GM21447 (cell line): ENCODE results near the gene ZNF175.
A peak's percentile ranks its signal among the peaks of the same experiment; 100 is the strongest.

ENCODE experiments used
- ATAC-seq: cut with Tn5 transposase; IDR thresholded peaks from one replicate; pipeline ENCODE4 v1.9.1; 2021; ENCODE audit not compliant: unreplicated experiment

ZNF175 gene

DNA sequence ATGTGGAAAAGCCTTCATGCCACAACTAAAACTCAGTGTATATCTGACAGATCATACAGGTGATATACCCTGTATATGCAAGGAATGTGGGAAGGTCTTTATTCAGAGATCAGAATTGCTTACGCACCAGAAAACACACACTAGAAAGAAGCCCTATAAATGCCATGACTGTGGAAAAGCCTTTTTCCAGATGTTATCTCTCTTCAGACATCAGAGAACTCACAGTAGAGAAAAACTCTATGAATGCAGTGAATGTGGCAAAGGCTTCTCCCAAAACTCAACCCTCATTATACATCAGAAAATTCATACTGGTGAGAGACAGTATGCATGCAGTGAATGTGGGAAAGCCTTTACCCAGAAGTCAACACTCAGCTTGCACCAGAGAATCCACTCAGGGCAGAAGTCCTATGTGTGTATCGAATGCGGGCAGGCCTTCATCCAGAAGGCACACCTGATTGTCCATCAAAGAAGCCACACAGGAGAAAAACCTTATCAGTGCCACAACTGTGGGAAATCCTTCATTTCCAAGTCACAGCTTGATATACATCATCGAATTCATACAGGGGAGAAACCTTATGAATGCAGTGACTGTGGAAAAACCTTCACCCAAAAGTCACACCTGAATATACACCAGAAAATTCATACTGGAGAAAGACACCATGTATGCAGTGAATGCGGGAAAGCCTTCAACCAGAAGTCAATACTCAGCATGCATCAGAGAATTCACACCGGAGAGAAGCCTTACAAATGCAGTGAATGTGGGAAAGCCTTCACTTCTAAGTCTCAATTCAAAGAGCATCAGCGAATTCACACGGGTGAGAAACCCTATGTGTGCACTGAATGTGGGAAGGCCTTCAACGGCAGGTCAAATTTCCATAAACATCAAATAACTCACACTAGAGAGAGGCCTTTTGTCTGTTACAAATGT lies 16.4 kb downstream of the ZNF175 start:
- ATAC-seq = no peak

DNA sequence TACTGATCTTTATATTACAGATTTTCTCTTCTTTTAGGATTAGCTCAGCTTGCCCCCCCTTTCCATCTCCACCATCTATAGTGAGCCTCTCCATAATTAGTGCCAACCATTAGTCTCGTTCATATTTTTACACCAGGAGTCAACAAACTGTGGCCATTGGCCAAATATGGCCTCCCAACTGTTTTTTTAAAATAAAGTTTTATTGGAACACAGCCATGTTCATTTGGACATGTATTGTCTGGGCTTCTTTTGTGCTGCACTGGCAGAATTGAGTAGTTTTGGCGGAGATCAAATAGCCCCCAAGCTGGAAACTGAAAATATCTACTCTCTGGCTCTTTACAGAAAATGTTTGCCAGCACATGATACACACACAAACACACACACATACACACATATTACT lies 18.4 kb downstream of the ZNF175 start:
- no peak for ATAC-seq

DNA sequence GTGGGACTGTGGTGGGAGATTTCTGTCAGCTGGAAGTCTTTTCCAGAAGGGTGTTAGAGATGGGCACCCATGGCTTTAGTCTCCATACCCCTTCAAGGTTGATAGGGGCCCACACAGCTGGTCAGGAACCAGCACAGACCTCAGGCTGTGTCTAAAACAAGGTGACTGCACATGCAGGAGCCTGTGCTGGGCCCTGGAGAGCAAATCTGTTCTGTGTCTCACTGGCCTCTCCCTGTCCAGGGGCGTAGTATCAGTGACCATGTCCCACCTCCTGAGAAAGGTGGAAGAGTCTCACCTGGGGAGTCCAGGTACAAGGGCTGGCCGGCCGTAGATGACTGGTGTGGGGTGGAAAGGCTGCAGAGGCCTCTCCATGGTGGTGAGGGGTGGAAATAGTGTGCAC lies 19.4 kb downstream of the ZNF175 start:
- no peak for ATAC-seq

DNA sequence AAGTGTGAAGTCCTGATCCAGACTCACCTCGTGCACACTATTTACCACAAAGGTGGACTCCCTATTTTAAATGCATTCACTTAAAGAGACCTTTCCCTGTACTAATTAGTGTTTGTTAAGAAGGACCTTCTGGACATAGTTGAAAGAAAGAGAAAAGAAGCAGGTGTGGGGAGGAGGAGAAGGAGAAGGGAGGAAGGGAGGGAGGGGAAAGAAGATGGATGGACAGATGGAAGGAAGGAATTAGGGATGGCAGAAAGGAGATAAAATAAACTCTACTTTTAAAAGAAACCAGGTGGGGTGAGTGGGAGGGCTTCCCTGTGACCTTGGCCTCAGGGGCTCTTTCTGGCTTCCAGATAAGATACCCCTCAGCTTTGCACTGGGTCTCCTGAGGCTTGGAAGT lies 21.4 kb downstream of the ZNF175 start:
- ATAC-seq = no peak

DNA sequence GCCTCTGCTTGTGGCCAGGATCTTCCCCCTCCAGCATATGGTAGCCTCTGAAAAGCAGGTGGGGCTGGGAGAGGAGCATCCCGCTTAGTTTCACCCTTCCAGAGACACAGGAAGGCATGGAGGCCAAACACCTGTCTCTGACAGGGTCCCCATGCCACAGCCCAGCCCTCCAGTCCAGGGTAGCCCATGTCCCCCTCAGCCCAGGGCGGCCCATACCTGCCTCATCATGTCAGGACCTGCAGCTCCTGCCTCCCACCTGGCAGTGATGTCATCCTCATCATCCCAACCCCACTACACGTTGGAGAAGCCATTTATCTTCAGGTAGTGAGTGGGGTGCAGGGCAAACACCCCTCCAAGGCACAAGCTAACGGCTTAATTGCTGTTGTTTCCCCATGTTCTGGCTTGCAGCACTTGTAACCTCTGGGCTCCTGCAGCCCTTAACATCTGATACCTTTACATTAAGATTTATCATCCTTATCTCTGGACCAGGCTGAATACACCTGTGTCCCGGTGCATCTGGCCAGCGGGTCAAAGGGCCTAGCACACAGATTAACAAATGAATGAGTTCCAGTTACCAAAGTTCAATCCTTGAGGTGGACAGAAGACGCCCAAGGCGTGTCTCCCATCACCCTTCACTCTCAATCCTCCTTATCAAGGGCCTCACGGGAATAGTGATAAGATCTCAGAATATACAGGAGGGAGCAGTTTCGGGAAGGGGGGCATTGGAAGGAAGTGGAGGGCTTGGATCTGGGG lies 22.2 kb downstream of the ZNF175 start:
- ATAC-seq = no peak

DNA sequence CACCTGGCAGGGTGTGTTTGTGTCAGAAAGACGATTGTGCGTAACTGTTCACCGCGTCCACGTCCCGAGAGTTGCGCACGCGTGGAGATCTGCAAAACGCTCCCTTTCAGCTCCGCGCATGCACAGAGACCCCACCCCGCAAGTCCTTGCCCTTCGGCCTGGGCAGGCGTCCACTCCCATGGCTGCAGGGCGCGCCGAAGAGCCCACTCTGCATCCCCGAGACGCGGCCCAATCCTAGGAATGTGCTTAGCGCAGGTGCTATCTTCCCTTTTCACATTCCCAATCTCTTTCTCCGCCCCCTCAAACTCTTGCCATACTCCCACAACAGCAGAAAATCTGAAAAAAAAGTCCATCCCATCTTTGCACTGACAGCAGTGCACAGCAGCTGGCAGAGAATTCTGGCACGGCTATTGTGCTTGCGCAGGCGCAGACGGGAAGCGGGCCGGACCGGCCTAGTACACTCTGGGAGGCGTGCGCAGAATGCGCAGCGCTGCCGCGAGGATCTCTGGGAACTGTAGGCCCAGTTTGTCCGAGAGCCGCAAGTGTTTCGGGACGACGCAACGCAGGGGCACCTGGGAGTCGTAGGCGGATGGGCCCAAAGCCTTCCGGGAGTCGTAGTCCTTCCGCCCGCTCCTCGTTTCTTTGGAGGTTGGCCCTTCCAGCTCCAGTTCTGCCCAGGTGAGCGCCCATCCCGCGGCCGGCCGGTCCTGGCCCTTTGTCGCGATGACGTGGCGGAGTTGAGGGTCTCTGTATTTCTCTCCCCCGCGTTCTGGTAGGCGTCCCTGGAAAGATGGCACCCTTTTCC lies 23.1 kb downstream of the ZNF175 start:
- peak; percentile 95 for ATAC-seq

DNA sequence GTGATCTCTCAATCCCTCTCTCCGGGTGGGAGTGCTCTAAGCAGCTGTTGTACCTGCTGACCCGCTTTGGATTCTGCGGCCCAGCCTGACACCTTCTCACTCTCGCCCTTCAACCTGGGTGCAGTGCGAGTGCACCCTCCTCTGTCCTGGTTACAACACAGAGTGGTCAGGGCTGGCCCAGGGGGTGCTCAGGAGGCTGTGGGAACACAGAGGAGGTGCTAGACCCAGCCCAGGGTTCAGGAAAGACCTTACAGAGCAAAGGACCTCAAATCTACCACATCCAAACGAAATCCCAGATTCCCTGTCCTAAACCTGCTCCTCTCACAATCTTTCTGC lies 23.7 kb downstream of the ZNF175 start:
- ATAC-seq = peak; percentile 18

DNA sequence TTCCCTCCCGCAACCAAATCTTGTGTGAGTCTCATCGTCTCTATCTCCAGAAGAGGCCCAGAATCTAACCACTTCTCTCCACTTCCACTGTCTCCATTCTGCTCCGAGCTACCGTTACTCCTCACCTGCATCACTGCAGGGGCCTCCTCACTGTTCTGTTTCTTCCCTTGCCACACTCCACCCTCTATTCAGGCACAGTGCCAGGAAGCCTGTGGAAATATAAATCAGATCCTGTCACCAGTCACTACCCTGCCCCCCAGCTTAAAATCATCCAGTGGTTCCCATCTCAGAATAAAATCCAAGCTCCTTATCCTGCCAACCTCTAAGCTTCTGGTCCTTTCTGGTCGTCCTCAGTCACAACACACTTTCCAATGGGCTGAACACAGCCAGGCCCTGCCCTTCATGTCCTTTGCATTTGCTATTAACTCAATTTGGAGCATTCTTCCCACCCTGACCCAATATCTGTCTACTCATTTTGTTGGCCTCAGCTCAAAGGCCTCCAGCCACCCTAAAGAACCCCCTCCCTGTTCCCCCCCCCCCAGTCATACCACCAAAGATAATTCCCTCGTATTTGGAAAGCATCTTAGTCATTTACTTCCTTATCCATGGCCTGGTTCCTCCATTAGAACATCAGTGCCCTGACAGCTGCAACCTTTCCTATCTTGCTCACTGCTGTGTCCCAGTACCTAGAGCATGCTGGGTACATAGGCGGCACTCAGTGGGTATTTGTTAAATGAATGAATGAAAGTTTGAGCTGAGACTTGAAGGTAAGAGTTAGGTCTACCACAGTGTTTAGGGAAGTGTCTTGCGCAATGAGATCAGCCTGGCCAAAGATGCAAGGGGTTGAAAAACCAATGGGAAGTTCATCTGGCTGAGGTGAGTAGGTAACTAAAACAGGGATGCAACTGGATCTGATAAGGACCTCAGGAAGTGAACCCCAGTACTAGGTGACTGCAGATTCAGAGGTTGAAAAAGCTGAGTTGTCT lies 24.4 kb downstream of the ZNF175 start:
- ATAC-seq = no peak

DNA sequence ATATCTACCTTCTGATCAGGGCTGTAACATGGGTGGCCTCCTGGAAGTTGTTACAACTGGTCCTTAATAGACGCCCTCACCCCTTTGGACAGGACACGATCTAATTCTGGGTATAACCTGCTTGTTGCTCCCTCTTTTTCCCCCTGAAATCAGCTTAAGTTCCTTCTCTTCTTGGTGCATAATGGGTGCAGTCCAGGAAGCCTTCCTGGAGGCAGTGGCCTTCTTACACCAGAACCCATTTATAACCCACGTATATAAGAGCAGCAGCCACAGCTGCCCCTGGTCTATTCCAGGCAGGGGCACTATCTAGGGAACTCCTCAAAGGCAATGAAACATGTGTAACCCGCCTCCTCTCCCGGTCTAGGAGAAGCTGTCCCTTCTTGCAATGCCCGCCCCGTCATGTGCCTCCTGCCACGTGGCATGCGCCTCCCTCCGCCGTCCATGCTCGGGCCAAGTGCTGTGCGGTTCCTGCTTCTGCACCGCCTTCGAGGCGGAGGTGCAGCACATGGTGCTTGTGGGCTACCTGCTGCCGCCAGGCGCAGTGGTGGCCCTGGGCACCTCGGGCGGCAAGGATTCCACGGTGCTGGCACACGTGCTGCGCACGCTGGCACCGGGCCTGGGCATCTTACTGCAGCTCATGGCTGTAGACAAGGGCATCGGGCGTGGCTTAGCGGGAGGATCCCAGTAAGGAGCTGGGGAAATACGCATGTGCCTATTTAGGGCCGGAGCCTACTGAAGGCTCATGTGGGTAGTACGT lies 27.3 kb downstream of the ZNF175 start:
- ATAC-seq = no peak

DNA sequence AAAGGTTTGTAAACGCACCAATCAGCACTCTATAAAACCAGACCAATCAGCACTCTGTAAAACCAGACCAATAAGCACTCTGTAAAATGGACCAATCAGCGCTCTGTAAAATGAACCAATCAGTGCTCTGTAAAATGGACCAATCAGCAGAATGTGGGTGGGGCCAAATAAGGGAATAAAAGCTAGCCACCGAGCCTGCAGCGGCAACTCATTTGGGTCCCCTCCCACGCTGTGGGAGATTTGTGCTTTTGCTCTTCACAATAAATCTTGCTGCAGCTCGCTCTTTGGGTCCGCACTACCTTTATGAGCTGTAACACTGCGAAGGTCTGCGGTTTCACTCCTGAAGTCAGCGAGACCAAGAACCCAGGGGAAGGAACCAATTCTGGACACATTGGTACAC lies 28.0 kb downstream of the ZNF175 start:
- no peak for ATAC-seq

DNA sequence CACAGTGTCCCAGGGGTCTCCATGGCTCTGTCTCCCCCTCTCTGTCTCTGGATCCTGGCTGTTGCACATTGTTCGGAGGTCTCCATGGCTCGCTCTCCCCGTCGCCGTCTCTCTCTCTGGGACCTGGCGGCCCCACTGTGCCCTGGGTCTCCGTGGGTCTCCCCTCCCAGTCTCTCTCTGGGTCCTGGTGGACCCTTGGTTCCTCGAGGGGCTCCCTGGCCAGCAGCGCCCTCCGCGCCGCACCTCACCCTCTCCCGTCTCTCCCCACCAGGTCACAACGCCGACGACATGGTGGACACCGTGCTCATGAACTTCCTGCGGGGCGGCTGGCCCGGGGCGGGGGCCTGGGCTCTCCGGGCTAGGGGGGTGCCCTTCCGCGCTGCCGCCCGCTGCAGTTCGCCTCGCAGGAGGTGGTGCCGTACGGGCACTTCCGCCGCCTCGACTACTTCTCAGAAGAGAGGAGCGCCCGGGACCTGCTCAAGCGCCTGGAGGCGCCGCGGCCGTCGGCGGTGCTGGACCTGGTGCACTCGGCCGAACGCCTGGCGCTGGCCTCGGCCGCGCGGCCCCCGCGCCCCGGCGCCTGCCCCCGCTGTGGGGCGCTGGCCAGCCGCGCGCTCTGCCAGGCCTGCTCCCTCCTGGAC lies 30.0 kb downstream of the ZNF175 start:
- ATAC-seq = no peak

DNA sequence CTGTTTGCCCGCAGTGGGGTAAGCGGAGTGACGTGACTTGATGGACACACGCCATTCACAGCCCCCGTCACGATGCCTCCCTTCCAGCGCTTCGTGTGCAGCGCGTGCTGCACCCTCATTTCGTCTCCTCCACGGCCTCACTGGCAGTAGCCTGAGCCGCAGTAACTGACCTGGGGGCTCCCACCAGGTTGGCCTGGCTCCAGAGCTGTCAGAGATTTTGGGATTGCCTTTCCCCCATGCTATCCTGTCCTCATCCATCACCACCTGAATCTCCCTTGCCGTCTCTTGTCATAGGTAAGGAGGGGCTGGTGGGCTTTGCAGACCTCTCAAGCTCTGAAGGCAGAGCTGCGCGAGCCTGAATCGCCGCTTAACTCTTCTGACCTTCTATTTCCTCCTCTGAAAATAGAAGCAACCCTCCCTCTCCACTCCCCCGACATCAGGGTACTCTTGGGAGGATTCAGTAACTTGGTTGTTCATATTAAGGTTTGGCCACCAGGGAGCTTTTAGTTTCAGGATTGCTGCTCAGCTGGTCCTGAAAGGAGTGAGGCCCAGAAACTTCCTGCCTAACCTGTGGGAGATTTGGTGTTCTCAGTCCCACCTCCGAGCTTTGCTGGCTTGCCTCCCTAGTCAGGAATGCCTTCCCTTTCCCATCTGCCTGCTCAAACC lies 31.2 kb downstream of the ZNF175 start:
- ATAC-seq = no peak

DNA sequence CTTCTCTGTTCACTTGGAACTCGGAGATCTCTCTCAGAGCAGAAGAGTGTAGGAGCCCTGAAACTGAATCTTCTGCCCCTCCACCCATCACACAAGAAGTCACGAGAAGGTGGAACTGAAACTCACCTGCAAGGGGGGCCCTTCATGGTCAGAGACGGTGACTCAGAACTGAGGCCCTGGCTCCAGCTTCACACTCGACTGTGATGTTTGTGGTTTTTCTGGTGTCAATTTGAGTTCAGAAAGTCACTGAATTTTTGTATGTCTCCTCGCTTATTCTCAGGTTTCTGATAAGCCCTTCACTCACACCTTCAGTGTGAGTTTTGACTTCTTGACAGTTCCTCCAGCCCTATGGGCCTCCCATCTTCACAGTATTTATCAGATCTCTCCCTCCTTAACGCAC lies 36.0 kb downstream of the ZNF175 start:
- ATAC-seq = peak; percentile 87

DNA sequence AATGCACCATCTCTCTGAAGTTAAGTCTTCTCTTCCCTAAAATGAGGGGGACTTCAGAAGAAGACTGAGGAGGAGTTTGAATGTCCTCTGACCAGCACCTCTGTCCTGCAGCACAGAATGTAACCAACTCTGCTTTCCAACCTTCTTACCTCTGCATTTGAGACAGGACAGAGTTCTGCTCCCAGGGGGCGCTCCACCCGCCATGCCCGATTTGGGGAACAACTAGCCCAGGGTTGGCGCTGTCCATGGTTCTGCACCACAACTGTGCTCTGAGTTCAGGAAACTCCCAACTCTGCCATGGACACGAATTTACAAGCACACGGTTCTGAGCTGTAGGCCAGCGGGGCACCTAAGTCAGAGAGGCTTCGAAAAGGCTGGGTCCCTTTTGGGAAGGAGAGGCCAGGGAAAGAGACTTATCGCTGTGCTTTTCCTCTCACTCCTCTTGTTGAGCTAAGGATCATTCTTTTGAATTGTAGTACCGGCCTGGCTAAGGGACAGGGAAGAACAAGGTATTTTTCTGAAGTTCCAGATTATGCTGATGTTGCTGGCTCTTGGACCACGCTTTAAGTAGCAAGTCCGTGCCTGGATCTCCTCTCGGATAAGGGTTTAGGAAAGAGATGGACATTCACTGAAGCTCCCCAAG lies 37.0 kb downstream of the ZNF175 start:
- no peak for ATAC-seq

DNA sequence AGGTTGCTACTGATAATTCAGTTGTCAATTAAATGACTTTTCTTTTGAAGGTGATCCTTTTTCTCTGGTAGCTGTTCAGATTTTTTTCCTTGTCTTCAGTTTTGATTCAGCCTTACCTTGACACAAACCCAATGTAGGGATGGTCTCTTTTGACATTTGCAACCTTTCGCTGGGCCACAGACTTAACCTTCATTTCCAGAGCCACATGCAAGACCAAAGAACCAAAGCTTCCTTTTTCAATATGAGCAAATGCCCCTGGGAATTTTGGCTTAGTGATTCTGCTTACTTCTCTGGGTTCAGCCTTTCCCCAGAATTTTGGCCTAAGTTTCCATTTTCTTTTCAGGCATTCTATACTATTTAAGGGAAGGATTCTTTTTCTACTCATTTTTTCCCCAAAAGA lies 39.5 kb downstream of the ZNF175 start:
- ATAC-seq = no peak

DNA sequence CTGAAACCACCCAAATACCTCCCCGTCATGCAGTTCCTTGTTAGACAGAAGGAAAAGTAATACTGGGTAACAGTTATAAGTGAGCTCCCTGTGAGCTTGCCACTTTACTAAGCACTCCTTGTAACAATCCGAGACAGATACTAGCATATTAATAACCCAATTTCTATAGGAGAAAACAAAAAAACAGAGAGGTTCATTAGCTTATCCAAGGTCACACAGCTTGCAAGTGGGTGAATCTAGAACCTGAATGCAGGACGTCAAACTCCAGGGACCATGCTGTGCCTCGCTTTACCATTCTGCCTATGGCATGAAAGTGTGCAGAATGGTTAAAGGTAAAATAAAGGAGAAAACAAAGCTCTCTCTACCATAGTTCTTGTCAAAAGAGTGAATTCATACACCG lies 43.7 kb downstream of the ZNF175 start:
- no peak for ATAC-seq

DNA sequence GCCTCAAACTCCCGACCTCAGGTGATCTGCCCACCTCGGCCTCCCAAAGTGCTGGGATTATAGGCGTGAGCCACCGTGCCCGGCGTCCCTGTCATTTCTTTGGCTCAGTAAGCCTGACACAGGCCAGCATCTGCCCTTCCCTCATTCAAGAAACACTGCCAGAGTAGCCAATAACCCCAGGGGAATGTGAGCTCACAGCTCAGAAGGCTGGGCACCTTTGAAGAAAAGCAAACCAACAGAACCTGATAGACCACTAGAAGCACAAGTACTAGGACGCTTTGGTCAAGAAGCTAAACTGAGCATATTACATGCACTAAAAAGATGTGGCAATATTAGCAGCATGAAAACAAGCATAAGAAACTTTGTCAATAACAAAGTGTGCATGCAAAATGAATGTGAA lies 44.9 kb downstream of the ZNF175 start:
- no peak for ATAC-seq

DNA sequence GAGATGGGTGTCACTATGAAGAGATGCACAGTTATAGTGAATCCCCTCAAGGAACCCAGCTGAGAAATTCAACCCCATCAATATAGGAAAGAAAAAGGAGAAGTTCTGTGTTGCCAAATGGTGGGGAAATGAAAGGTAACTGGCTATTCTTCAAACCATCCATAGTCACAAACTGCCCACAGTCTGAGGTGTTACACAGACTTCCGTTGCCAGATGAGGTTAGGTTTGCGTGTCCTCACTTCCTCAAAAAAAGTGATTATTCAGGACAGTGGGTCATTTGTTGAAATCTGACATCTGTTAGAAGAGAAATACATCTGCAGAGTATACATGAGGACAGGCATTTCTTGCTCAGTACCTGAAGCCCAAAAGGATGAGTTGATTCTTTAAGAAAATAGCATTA lies 50.1 kb downstream of the ZNF175 start:
- no peak for ATAC-seq
